ENCODE results near the gene ATG101. TPM values are rescaled to one million over a fixed set of nuclear protein-coding genes. Genes with fewer than 3 reads are reported as not detected.

ATG101 gene
- total and polyA plus RNA-seq, 9 of the 15 experiments (the other 6 are each of a cell fraction or from before 2014, with no cell fraction given), result 2.9 to 52.4 (median 29.7) TPM

DNA sequence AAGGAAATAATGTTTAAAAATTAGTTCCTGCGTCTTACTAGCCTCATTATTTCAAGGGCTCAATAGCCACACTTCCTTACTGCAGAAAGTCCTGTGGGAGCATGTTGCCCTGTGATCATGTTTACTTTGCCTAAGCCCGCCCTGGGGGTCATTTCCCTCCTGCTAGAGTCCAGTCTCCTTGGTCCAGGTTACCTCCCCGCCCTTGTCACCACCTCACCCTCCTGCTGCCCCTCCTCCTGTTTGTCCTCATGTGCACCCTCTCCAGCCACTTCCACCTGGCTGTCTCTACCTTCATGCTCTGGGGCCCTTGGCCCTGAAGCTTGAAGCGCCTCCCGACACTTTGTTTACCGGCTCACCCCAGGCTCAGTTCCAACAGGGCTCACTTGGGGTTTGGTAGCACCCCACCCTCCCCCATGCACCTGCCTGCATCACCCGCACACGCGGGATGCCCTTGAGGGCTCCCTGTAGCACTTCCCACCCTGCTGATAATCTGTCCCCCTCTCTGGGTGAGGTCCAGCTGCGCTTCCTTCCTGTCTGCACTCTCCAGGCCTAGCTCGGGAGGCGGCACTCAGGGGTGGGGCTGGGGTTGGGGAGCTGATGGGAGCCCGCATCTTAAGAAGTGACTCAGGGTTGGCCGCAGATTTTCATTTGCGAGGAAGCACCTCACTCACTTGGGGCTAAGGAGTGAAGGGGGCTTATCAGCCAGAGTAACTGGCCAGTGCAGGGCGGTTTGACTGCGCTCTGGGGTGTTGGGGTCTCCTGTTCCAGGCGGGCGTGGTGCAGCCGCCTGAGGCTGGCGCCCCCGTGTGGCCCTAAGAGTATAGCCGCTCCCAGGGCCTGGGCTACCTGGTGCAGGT, 49.8 kb downstream of the ATG101 start (continued):
- TF ChIP-seq, protein P1, sequence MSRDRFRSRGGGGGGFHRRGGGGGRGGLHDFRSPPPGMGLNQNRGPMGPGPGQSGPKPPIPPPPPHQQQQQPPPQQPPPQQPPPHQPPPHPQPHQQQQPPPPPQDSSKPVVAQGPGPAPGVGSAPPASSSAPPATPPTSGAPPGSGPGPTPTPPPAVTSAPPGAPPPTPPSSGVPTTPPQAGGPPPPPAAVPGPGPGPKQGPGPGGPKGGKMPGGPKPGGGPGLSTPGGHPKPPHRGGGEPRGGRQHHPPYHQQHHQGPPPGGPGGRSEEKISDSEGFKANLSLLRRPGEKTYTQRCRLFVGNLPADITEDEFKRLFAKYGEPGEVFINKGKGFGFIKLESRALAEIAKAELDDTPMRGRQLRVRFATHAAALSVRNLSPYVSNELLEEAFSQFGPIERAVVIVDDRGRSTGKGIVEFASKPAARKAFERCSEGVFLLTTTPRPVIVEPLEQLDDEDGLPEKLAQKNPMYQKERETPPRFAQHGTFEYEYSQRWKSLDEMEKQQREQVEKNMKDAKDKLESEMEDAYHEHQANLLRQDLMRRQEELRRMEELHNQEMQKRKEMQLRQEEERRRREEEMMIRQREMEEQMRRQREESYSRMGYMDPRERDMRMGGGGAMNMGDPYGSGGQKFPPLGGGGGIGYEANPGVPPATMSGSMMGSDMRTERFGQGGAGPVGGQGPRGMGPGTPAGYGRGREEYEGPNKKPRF (IDR thresholded peaks at IDR 0.05; ENCODE audit: low read depth, low read length), result no peak
- TF ChIP-seq, protein P2, sequence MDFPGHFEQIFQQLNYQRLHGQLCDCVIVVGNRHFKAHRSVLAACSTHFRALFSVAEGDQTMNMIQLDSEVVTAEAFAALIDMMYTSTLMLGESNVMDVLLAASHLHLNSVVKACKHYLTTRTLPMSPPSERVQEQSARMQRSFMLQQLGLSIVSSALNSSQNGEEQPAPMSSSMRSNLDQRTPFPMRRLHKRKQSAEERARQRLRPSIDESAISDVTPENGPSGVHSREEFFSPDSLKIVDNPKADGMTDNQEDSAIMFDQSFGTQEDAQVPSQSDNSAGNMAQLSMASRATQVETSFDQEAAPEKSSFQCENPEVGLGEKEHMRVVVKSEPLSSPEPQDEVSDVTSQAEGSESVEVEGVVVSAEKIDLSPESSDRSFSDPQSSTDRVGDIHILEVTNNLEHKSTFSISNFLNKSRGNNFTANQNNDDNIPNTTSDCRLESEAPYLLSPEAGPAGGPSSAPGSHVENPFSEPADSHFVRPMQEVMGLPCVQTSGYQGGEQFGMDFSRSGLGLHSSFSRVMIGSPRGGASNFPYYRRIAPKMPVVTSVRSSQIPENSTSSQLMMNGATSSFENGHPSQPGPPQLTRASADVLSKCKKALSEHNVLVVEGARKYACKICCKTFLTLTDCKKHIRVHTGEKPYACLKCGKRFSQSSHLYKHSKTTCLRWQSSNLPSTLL (IDR thresholded peaks at IDR 0.05), result no peak
- TF ChIP-seq, protein P3, sequence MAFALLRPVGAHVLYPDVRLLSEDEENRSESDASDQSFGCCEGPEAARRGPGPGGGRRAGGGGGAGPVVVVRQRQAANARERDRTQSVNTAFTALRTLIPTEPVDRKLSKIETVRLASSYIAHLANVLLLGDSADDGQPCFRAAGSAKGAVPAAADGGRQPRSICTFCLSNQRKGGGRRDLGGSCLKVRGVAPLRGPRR (CRISPR knock-in tag; IDR thresholded peaks at IDR 0.05), result no peak
- TF ChIP-seq, protein P4, sequence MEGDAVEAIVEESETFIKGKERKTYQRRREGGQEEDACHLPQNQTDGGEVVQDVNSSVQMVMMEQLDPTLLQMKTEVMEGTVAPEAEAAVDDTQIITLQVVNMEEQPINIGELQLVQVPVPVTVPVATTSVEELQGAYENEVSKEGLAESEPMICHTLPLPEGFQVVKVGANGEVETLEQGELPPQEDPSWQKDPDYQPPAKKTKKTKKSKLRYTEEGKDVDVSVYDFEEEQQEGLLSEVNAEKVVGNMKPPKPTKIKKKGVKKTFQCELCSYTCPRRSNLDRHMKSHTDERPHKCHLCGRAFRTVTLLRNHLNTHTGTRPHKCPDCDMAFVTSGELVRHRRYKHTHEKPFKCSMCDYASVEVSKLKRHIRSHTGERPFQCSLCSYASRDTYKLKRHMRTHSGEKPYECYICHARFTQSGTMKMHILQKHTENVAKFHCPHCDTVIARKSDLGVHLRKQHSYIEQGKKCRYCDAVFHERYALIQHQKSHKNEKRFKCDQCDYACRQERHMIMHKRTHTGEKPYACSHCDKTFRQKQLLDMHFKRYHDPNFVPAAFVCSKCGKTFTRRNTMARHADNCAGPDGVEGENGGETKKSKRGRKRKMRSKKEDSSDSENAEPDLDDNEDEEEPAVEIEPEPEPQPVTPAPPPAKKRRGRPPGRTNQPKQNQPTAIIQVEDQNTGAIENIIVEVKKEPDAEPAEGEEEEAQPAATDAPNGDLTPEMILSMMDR (IDR thresholded peaks at IDR 0.05 in 2 of 3, conservative IDR thresholded peaks at IDR 0.05 in 1 of 3; ENCODE audit: insufficient read depth in 2 of 3, low read depth in 1 of 3, low read length in 3 of 3), result peak; percentile 61 to 75 (median 72)
- TF ChIP-seq, protein P5, sequence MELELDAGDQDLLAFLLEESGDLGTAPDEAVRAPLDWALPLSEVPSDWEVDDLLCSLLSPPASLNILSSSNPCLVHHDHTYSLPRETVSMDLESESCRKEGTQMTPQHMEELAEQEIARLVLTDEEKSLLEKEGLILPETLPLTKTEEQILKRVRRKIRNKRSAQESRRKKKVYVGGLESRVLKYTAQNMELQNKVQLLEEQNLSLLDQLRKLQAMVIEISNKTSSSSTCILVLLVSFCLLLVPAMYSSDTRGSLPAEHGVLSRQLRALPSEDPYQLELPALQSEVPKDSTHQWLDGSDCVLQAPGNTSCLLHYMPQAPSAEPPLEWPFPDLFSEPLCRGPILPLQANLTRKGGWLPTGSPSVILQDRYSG (tag; conservative IDR thresholded peaks at IDR 0.05; ENCODE audit: low read depth), result no peak
- TF ChIP-seq LCOR (CRISPR knock-in tag; IDR thresholded peaks at IDR 0.05) (no peak), CHCHD3 (CRISPR knock-in tag; IDR thresholded peaks at IDR 0.05) (no peak), WHSC1 (IDR thresholded peaks at IDR 0.05; ENCODE audit: low read length) (no peak), ZNF12 (CRISPR knock-in tag; IDR thresholded peaks at IDR 0.05) (no peak), HMGN3 (IDR thresholded peaks at IDR 0.05; ENCODE audit: borderline replicate concordance, extremely low read depth, insufficient read length, low read depth, low read length) (peak; percentile 7), SIX5 (IDR thresholded peaks at IDR 0.05; ENCODE audit: borderline replicate concordance in 1 of 2, insufficient read depth in 1 of 2, low read depth in 1 of 2, low read length in 2 of 2) (no peak), BRD9 (IDR thresholded peaks at IDR 0.05; ENCODE audit: low read depth, partially characterized antibody) (no peak), ZNF707 (CRISPR knock-in tag; conservative IDR thresholded peaks at IDR 0.05) (no peak), CTBP1 (IDR thresholded peaks at IDR 0.05; ENCODE audit: borderline replicate concordance) (0 out of 2 replicates have a peak, but pooled peaks have one; percentile 59), NFATC3 (IDR thresholded peaks at IDR 0.05) (no peak), ADNP (tag; IDR thresholded peaks at IDR 0.05) (no peak)

All from K562 (cell line).